T-helper 2 cell treated with Interferon-gamma antibody and Interleukin-4, amounts not matched to agents 5 μg/mL and 100 μg/mL, for 36 hours (primary cell): Measurements from ENCODE around the gene COL10A1.

Experiments
- DNase-seq: peaks from one replicate; pipeline ENCODE4 v3.0.0; 2021; ENCODE audit warnings: low spot score
- H3K27ac Mint-ChIP-seq: one replicate; pipeline ENCODE4 v1.8.0; 2021; ENCODE audit warnings: mild to moderate bottlenecking, mixed read lengths
- H3K27me3 Mint-ChIP-seq: one replicate; pipeline ENCODE4 v1.8.0; 2021; ENCODE audit warnings: low read depth, mixed read lengths
- H3K36me3 Mint-ChIP-seq: one replicate; pipeline ENCODE4 v1.8.0; 2021; ENCODE audit warnings: low read depth, mixed read lengths
- H3K4me1 Mint-ChIP-seq: one replicate; pipeline ENCODE4 v1.8.0; 2021; ENCODE audit warnings: low read depth, mixed read lengths
- H3K4me3 Mint-ChIP-seq: one replicate; pipeline ENCODE4 v1.8.0; 2022; ENCODE audit warnings: mild to moderate bottlenecking, moderate library complexity, mixed read lengths
- H3K9me3 Mint-ChIP-seq: one replicate; pipeline ENCODE4 v1.8.0; 2021; ENCODE audit warnings: mixed read lengths

The COL10A1 gene

DNA sequence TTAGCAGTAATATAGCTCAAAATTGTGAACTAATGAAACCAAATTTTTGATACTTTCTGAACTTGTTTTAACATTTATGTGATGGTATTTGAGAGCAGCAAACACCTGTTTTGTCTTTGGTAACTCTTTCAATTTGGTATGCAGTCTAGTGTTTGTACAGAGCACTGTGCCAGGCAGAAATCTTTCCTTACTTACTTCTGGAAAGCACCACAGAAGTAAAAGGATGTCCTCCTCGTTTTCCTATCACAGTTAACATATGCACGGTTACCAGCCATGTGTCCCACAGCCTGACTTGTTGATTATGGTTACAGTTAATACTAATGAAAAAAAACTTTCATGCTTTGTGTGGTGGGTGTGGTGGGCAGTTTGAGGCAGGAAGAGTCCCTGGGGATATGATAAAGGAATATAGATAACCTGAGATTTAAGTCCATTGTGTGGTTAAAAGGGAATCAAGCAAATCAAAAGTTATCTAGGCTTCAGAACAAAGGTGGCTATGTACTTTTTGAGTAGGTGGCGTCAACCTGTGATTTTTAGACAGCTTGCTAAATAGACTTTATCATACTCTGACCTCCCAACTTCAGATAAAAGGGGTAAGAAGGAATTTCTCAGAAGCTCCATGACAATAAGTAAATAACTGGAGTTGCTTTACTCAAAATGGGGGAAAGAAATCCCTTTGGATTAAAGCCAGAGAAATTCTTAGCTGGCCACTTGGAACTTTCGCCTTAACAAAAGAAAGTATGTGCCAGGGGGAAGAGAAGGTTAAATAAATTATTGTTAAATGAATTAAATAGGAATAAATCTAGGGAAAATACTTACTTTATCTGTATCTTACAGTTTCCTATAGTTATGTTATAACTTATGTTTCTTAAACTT is 20.1 kb upstream of the COL10A1 start:
- no peak for DNase-seq
- H3K27ac Mint-ChIP-seq, result no peak overlapping the region
- H3K4me3 Mint-ChIP-seq, result no peak overlapping the region
- H3K4me1 Mint-ChIP-seq, result no peaks in the 10 kb centered on the region
- H3K36me3 Mint-ChIP-seq, result no peaks in the 10 kb centered on the region
- H3K27me3 Mint-ChIP-seq, result no peaks in the 10 kb centered on the region
- no peaks in the 10 kb centered on the region for H3K9me3 Mint-ChIP-seq

DNA sequence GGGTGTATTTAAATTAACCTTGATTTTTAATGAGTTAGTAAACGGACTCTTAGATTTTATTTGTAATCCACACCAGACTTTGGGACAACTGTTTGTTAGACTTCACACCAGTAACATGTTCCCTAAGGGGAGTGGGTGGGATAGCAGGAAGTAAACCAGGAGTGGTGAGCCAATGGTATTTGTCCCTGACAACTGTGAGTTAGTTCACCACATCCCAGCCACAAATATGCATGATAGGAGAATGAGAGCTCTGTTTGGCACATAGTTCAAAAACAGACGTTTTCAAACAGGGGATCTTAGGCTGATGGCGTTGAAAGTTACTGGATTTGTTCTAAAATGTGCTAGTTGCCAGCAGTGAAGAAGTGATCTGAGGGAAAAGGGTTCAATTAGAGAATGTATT is 18.7 kb upstream of the COL10A1 start:
- Mint-ChIP-seq H3K27me3 (no peaks in the 10 kb centered on the region), H3K4me3 (no peak overlapping the region), H3K27ac (no peak overlapping the region), H3K36me3 (no peaks in the 10 kb centered on the region), H3K4me1 (no peaks in the 10 kb centered on the region), H3K9me3 (no peaks in the 10 kb centered on the region)
- DNase-seq, result no peak

DNA sequence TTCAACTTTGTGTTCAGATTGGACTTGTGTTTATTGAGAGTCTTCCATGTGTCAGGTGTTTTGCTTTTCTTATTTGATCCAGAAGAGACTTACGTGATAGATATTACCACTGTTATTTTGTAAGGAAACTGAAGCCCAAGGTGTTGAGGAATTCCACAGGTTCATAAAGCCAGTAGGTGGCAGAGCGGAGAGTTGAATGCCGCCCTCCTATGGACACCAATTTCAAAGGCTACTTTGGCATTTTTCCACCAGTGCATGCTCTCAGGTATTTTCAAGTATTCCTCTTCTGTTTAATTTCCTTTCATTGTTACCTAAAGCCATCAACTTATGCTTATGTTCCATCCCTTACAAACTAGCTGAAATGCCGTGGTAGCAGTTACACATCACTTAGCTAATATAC is 14.0 kb upstream of the COL10A1 start:
- H3K4me1 Mint-ChIP-seq, result peaks cover 9% of the 10 kb centered on the region
- H3K27me3 Mint-ChIP-seq, result no peaks in the 10 kb centered on the region
- H3K4me3 Mint-ChIP-seq, result no peak overlapping the region
- H3K9me3 Mint-ChIP-seq, result no peaks in the 10 kb centered on the region
- H3K36me3 Mint-ChIP-seq, result peaks cover 11% of the 10 kb centered on the region
- no peak overlapping the region for H3K27ac Mint-ChIP-seq
- DNase-seq, result no peak

DNA sequence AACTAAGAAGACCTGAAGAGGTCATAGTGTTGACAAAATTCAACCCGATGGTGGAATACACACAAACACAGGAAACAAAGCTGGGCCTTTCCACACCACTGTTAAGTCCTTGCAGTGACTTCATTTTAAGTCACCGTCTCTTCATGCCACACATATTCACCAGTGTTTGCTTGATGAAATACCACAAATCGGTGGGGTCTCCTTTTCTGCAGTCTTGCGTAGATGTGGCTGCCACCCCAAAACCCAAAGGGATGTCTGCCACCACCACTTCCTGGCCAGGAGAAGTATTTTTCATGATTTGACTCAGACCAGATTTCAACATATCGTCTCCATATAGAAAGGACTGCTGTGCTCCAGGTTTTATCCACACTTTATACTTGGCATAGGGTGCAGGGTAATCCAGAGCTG is 11.0 kb upstream of the COL10A1 start:
- H3K27me3 Mint-ChIP-seq, result no peaks in the 10 kb centered on the region
- H3K27ac Mint-ChIP-seq, result no peak overlapping the region
- H3K4me3 Mint-ChIP-seq, result no peak overlapping the region
- peaks cover 9% of the 10 kb centered on the region for H3K4me1 Mint-ChIP-seq
- H3K9me3 Mint-ChIP-seq, result no peaks in the 10 kb centered on the region
- no peak for DNase-seq
- peaks cover 15% of the 10 kb centered on the region for H3K36me3 Mint-ChIP-seq

DNA sequence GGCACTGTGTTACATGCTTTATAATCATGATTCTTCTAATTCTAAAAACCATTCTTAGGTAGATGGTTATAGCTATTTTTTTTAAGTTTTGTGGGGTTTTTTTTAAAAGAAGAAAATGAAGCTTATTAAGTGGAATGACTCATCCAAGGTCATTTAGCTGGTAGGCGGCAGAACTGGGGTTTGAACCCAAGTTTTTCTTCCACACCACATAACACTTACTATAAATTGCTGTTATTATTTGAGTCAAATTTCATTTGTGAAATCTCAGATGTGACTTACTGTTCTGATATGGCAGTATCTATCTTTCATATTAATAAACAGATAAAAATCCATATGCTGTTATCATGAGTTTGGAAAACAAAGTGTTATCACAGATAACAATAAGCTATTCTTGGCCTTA is 10.4 kb upstream of the COL10A1 start:
- no peak for DNase-seq
- no peak overlapping the region for H3K27ac Mint-ChIP-seq
- no peaks in the 10 kb centered on the region for H3K9me3 Mint-ChIP-seq
- no peak overlapping the region for H3K4me3 Mint-ChIP-seq
- peaks cover 9% of the 10 kb centered on the region for H3K4me1 Mint-ChIP-seq
- H3K36me3 Mint-ChIP-seq, result peaks cover 15% of the 10 kb centered on the region
- no peaks in the 10 kb centered on the region for H3K27me3 Mint-ChIP-seq

DNA sequence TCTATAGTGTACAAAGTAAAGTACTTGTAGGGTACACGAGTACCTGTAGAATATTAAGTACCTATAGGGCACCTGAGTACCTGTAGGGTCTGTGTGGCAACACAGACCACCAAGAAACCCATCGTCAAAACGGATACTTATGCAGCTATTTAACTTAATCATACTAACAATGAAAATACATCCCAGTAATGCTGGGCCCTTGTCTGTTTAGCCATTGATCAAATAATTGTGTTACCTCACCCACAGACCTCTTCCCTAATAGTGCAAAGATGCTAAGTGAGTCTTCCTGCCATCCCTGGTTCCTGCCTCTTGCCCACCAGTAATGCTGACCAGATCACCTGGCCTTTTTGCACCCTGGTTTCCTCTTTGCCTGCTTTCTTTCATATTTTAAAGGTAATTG is 7.5 kb upstream of the COL10A1 start:
- no peak overlapping the region for H3K4me3 Mint-ChIP-seq
- no peak for DNase-seq
- H3K27ac Mint-ChIP-seq, result no peak overlapping the region
- H3K27me3 Mint-ChIP-seq, result no peaks in the 10 kb centered on the region
- no peaks in the 10 kb centered on the region for H3K9me3 Mint-ChIP-seq
- H3K36me3 Mint-ChIP-seq, result peaks cover 15% of the 10 kb centered on the region
- H3K4me1 Mint-ChIP-seq, result peaks cover 13% of the 10 kb centered on the region

DNA sequence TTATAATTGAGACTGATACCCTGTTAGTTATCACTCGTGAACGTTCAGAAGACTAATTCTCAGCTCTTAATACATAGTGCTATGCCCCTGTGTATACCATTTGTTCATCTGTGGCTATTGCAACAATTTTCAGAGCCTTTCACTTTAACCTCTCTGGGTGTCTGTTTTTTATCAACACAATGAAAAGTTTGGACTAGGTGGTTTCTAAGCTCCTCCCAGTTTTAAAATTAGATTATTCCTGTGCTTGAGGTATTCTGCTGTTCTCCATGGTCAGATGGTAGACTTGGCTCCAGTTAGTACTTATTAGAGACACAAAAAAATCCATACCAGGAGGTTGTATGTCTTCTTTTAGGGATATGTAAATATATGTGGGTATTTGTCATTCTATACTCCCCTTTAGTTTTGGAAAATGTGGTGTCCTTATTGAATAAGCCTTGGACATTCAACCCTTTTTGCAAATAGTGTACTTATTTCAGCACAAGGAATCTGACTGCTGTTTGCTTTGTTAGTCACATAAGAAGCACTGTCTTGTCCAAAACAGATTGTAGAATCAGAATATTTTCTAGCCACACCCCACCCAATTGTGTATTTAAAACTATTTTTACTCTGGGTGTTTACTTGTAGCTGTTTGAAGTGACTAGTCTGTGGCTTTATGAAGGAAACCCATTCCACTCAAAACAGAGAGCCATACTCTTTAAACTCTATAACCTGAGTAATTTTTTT is 2.0 kb upstream of the COL10A1 start:
- Mint-ChIP-seq H3K36me3 (peaks cover 2% of the 10 kb centered on the region), H3K27ac (no peak overlapping the region), H3K9me3 (no peaks in the 10 kb centered on the region), H3K4me3 (no peak overlapping the region), H3K4me1 (peaks cover 6% of the 10 kb centered on the region), H3K27me3 (no peaks in the 10 kb centered on the region)
- DNase-seq, result no peak

DNA sequence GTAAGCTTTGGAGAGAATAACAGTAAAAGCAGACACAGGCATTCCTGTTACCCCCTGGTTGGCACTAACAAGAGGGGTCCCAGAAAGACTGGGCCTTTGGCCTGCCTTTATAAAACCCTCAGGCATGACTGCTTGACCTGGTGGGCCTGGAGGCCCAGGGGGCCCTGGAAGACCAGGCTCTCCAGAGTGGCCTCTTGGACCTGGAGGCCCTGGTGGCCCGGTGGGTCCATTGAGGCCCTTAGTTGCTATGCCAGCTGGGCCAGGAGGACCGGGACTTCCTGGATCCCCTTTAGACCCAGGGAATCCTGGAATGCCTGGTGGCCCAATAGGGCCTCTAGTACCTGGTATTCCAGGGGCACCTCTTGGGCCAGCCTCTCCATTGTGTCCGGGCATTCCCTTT is 5.5 kb downstream of the COL10A1 start:
- no peak for DNase-seq
- no peaks in the 10 kb centered on the region for H3K9me3 Mint-ChIP-seq
- H3K27me3 Mint-ChIP-seq, result no peaks in the 10 kb centered on the region
- H3K4me1 Mint-ChIP-seq, result peaks cover 3% of the 10 kb centered on the region
- H3K27ac Mint-ChIP-seq, result no peak overlapping the region
- peaks cover 10% of the 10 kb centered on the region for H3K36me3 Mint-ChIP-seq
- no peak overlapping the region for H3K4me3 Mint-ChIP-seq

DNA sequence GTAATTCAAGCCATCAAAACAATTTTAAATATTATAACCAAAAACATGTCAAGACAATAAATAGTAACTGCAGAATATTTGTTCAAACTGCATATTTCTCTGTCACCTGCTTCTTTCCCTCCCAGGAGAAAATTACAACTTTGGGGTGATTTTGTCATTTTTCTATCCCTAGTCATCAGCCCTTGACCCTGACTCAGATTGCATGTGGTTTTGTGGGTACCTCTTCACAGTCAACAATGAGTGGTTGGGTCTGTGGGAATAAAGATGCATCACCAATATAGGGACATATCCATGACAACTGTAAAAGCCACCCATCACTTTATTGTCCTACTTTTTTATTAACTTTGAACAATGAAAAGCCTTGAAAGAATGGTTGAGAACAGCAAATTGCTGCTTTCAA is 7.3 kb downstream of the COL10A1 start:
- Mint-ChIP-seq H3K36me3 (peaks cover 16% of the 10 kb centered on the region), H3K4me1 (peaks cover 3% of the 10 kb centered on the region), H3K27me3 (no peaks in the 10 kb centered on the region), H3K9me3 (no peaks in the 10 kb centered on the region), H3K4me3 (no peak overlapping the region), H3K27ac (no peak overlapping the region)
- DNase-seq, result no peak

DNA sequence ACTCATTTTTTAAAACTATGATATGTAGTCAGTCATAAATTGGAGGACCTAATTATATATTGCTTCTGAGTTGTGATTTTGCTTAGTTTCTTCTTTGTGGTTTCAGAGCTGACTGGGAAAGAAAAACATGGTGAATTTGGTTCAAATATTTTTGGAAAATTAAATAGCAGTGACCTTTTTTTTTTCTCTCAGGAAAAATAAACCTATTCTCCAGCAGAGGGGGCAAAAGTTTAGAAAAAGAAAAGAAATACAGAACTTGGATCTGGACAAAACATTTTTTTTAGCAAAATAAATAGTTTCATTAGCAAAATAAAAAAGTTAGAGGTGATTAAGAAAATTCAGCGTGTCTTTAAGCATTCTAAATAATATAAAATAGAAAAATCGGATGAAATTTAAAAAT is 10.2 kb downstream of the COL10A1 start:
- no peak overlapping the region for H3K27ac Mint-ChIP-seq
- H3K36me3 Mint-ChIP-seq, result peaks cover 26% of the 10 kb centered on the region
- no peaks in the 10 kb centered on the region for H3K9me3 Mint-ChIP-seq
- no peak for DNase-seq
- no peaks in the 10 kb centered on the region for H3K27me3 Mint-ChIP-seq
- H3K4me1 Mint-ChIP-seq, result peaks cover 4% of the 10 kb centered on the region
- no peak overlapping the region for H3K4me3 Mint-ChIP-seq

DNA sequence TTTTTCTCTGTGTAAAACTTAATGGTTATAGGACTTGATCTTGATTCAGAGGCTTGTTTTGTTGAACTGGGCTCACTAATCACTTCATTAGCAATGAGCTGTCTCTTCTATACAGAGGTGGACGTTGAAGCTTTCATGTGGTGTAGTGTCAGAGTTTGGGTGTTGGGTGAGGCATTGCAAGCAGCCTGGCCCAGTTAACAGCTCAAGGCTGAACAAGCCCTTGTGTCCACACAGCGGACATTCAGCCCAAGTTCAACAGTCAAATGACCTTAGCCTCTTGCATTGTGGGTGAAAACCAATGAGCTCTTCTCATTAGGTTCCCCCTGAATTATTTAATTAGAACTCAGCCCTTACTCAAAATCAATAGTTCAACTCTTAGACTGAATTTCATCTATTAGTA is 12.5 kb downstream of the COL10A1 start:
- H3K36me3 Mint-ChIP-seq, result peaks cover 35% of the 10 kb centered on the region
- no peaks in the 10 kb centered on the region for H3K9me3 Mint-ChIP-seq
- H3K4me1 Mint-ChIP-seq, result peaks cover 2% of the 10 kb centered on the region

DNA sequence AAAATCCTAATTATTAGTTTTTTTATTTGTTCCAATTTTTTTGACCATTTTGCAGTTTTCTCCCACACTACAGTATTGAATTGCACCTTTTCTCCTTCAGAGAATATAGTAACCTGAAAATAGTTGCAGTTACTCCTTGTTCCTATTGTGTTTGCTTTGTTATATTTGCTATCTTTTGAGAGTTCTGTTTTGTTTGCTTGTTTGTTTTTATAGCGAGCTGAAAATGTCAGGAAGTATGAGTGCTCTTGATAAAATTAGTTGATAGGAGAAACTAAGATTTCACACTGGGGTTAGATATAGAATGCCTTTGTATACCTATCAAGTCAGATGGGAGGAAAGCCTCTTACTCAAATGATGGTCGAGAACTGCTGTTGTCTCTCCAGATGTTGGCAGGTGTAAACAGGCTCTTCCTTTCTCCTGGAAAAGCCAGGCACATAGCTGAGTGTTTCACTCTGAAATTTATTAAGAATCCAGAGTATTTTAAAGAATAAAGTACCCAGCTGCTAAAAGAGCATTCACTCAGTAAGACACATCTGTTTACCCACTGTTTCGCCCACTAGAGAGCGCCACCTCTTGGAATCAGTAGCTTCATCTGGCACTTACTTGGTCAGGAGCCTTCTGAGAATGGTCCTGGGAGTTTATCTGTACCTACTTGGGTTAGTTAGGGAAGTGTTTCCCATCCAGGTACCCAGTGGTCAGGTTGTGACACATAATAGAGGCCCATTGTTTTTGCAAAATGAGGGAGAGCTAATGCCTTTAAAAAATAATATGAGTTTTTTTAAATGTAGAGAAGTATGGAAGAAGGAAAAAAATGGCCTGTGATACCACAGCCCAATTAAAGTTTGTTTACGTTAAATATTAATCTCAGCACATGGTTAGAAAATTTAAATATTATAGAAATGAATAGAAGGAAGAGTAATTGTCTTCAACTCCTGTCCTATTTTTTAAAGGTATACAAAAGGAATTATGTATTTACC is 14.1 kb downstream of the COL10A1 start:
- H3K4me3 Mint-ChIP-seq, result no peak overlapping the region
- no peak for DNase-seq
- H3K36me3 Mint-ChIP-seq, result peaks cover 44% of the 10 kb centered on the region
- no peaks in the 10 kb centered on the region for H3K27me3 Mint-ChIP-seq
- H3K9me3 Mint-ChIP-seq, result no peaks in the 10 kb centered on the region
- H3K27ac Mint-ChIP-seq, result no peak overlapping the region
- H3K4me1 Mint-ChIP-seq, result peaks cover 2% of the 10 kb centered on the region

More for the DNA sequence above, 12.5 kb downstream of the COL10A1 start:
- H3K27me3 Mint-ChIP-seq, result no peaks in the 10 kb centered on the region
- no peak overlapping the region for H3K27ac Mint-ChIP-seq
- no peak overlapping the region for H3K4me3 Mint-ChIP-seq
- no peak for DNase-seq

DNA sequence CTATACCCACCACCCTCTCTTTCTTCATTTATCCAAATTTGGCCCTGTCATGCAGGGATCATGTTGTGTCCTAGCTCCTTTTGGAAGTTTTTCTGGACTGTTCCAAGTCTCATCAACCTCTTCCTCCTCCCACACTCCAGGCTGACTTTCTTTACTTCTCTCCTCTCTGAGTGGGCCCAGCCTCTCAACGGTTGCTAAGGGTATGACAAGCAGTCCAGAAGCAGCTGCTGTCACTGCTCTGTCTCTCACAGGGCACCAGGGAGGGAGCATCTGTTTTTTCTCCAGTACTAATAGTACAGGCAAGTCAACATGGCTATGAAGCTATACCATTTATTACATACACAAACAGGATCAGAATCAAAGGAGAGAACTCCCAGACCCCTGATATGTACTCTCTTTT is 17.1 kb downstream of the COL10A1 start:
- no peaks in the 10 kb centered on the region for H3K9me3 Mint-ChIP-seq
- no peak overlapping the region for H3K27ac Mint-ChIP-seq
- peaks cover 21% of the 10 kb centered on the region for H3K4me1 Mint-ChIP-seq
- no peak for DNase-seq
- peaks cover 43% of the 10 kb centered on the region for H3K36me3 Mint-ChIP-seq
- H3K27me3 Mint-ChIP-seq, result no peaks in the 10 kb centered on the region
- no peak overlapping the region for H3K4me3 Mint-ChIP-seq

DNA sequence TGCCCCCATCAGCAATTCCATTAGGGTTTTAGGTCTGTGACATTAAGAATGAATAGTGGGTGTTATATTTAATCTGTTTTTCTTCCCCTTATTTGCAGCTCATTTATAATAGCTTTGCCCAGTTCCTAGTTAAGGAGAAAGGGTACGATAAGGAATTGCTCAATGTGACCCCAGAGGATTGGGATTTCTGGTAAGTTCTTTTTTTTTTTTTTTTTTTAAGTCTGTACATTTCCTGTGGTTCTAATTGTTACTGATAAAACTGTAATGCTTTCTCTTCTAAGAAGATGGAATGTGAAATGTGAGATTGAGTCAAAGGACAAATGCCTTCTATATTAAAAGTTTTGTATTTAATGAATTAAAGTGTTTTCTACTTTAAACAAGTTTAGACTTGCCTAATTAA is 19.8 kb downstream of the COL10A1 start:
- Mint-ChIP-seq H3K27me3 (no peaks in the 10 kb centered on the region), H3K27ac (no peak overlapping the region), H3K4me1 (peaks cover 43% of the 10 kb centered on the region), H3K36me3 (peaks cover 37% of the 10 kb centered on the region), H3K4me3 (no peak overlapping the region), H3K9me3 (no peaks in the 10 kb centered on the region)
- no peak for DNase-seq
